Spleen (tissue), 11 donors: Measurements from ENCODE around the gene ADCK2. TPM values are rescaled to one million over a fixed set of nuclear protein-coding genes. Genes with fewer than 3 reads are reported as not detected.

Experiments
- DNase-seq: peaks from one replicate; pipeline ENCODE4 v3.0.0-alpha.2; 2020
- H3K27ac ChIP-seq, 8 donors: fragments of 200-600 bp; sonication (generic) in 7 of 8; 1 replicate in 4 of 8; 2 replicates in 4 of 8; pipeline versions ENCODE4 v1.5.0 to v1.8.0; 2016 to 2021; ENCODE audit warnings: inconsistent platforms in 4 of 8, mild to moderate bottlenecking in 4 of 8, moderate library complexity in 1 of 8
- H3K27me3 ChIP-seq, 7 donors: fragments of 200-600 bp; sonication (generic) in 6 of 7; replicated peaks in 1 of 7; 1 replicate in 4 of 7; 2 replicates in 3 of 7; pipeline versions ENCODE4 v1.5.0 to v1.8.0; 2016 to 2021; ENCODE audit warnings: inconsistent platforms in 3 of 7, mild to moderate bottlenecking in 1 of 7
- H3K36me3 ChIP-seq, 6 donors: fragments of 200-600 bp; sonication (generic) in 5 of 6; 1 replicate in 4 of 6; 2 replicates in 2 of 6; pipeline versions ENCODE4 v1.5.0 to v1.8.0; 2016 to 2021; ENCODE audit warnings: inconsistent platforms in 2 of 6
- H3K4me1 ChIP-seq, 6 donors: fragments of 200-600 bp; sonication (generic) in 5 of 6; 1 replicate in 3 of 6; 2 replicates in 3 of 6; pipeline versions ENCODE4 v1.5.0 to v1.8.0; 2016 to 2021; ENCODE audit warnings: inconsistent platforms in 3 of 6
- H3K4me3 ChIP-seq, 8 donors: fragments of 200-600 bp; sonication (generic) in 7 of 8; 1 replicate in 4 of 8; 2 replicates in 4 of 8; pipeline versions ENCODE4 v1.5.0 to v1.8.0; 2016 to 2021; ENCODE audit warnings: inconsistent platforms in 4 of 8, mild to moderate bottlenecking in 4 of 8, moderate library complexity in 2 of 8
- H3K9me3 ChIP-seq, 8 donors: fragments of 200-600 bp; sonication (generic) in 7 of 8; 1 replicate in 4 of 8; 2 replicates in 4 of 8; pipeline versions ENCODE4 v1.5.0 to v1.8.0; 2016 to 2021; ENCODE audit warnings: inconsistent platforms in 4 of 8
- CTCF ChIP-seq, 11 experiments: fragments of 200-600 bp in 7 of 11; fragments of 450-650 bp in 4 of 11; sonication (generic) in 4 of 11; IDR thresholded peaks in 8 of 11; conservative IDR thresholded peaks in 3 of 11; 1 replicate in 7 of 11; 2 replicates in 4 of 11; pipeline versions ENCODE4 v1.4.0 to v1.8.0; 2016 to 2021; ENCODE audit warnings: antibody characterized with exemption in 11 of 11, inconsistent platforms in 4 of 11, mild to moderate bottlenecking in 1 of 11
- POLR2A ChIP-seq, 3 donors: fragments of 450-650 bp; IDR thresholded peaks; one replicate each; pipeline ENCODE4 v1.5.1; 2017; ENCODE audit warnings: antibody characterized with exemption in 3 of 3, mild to moderate bottlenecking in 1 of 3
- POLR2AphosphoS5 ChIP-seq, 3 donors: sonication (generic); formaldehyde crosslinking; IDR thresholded peaks; one replicate each; pipeline ENCODE4 v1.5.1; 2017; ENCODE audit warnings: antibody characterized with exemption in 3 of 3
- WGBS, 5 donors: extraction: QIAGEN DNeasy Blood & Tissue Kit in 3 of 5; methylation state at CpG; one replicate each; pipeline versions ENCODE4 v1.1.5 to v1.1.7; 2013 to 2018; 5-methylcytosine and 5-hydroxymethylcytosine counted together
- intact Hi-C: fragments of 100-400 bp; cut with DNase I; formaldehyde crosslinking; loops from one replicate; pipeline ENCODE4 v1.15.0; 2023; ENCODE audit warnings: low total_unique reads
- polyA plus RNA-seq, 3 donors: library from polyadenylated mRNA; stranded (reverse); fragments of 200-250 nt; gene quantifications; one replicate each; pipeline ENCODE4 v1.2.1, GENCODE V29; 2013
- total RNA-seq, 7 donors: library from RNA; depleted of rRNA in 3 of 7; stranded (reverse); fragments of >200 nt in 3 of 7; fragmentation: NEBNext Ultra II Directional in 4 of 7; extraction: Animal tissue kit (Norgen Biotek cat#: 25700) in 4 of 7; gene quantifications; one replicate each; pipeline versions ENCODE4 v1.1.0 to v1.2.1, GENCODE V29; 2016 to 2021
- donor health status: healthy with polysubstance abuse.
- donor health status: DM: no; HTN: no; CAD: no; lungs with moderate emphysema.
- donor health status: DM: no; HTN: no; CAD: no.
- donor health status: Bipolar disorder and iron deficiency.
- donor health status: healthy.
- donor health status: DM: no; HTN: no; CAD: no.
- donor health status: DM: yes; HTN: yes; CAD: no.

Gene ADCK2
- total and polyA plus RNA-seq, 10 donors: 10.6 to 25.2 (median 18.5) TPM

GRCh38 chr7:140654661-140655060 is 18.1 kb upstream of the ADCK2 start:
- no peaks in the 10 kb centered on the region for H3K36me3 ChIP-seq
- no peak overlapping the region for H3K4me3 ChIP-seq
- H3K9me3 ChIP-seq: no peaks in the 10 kb centered on the region
- 92 to 97% (median 94%) methylated on average over 4 of the region's 4 CpGs for WGBS, 5 donors
- peaks cover 10 to 32% (median 24%) of the 10 kb centered on the region in 6 donors for H3K4me1 ChIP-seq
- intact Hi-C loops: no loop called here
- H3K27ac ChIP-seq: no peak overlapping the region
- no peaks in the 10 kb centered on the region for H3K27me3 ChIP-seq
- TF ChIP-seq CTCF (IDR thresholded peaks at IDR 0.05 in 8 of 11, conservative IDR thresholded peaks at IDR 0.05 in 3 of 11): no peak
- no peak for DNase-seq

GRCh38 chr7:140655511-140656408 is 17.0 kb upstream of the ADCK2 start:
- intact Hi-C loops: no loop called here
- peak overlapping the region in 2 of 8 donors; percentile 2 to 58 for H3K4me3 ChIP-seq

GRCh38 chr7:140656548-140657515 is 15.9 kb upstream of the ADCK2 start:
- Histone ChIP-seq H3K36me3 (no peaks in the 10 kb centered on the region), H3K9me3 (no peaks in the 10 kb centered on the region), H3K4me3 (peak overlapping the region in 6 of 8 donors; percentile 2 to 58 (median 6)), H3K27me3 (no peaks in the 10 kb centered on the region), H3K4me1 (peaks cover 10 to 32% (median 24%) of the 10 kb centered on the region in 6 donors), H3K27ac (peak overlapping the region in 7 of 8 donors; percentile 2 to 76 (median 69))
- WGBS, 5 donors: 49 to 56% (median 50%) methylated on average over 11 of the region's 11 CpGs
- DNase-seq: peak; percentile 74
- TF ChIP-seq POLR2AphosphoS5 (IDR thresholded peaks at IDR 0.05): peak in 1 of 3 donors; percentile 27
- TF ChIP-seq CTCF (IDR thresholded peaks at IDR 0.05 in 8 of 11, conservative IDR thresholded peaks at IDR 0.05 in 3 of 11): no peak
- intact Hi-C loops: no loop called here

More at GRCh38 chr7:140655511-140656408, 17.0 kb upstream of the ADCK2 start:
- TF ChIP-seq POLR2A (IDR thresholded peaks at IDR 0.05) (no peak), CTCF (IDR thresholded peaks at IDR 0.05 in 8 of 11, conservative IDR thresholded peaks at IDR 0.05 in 3 of 11) (no peak), POLR2AphosphoS5 (IDR thresholded peaks at IDR 0.05) (no peak)
- Histone ChIP-seq H3K27ac (peak overlapping the region in 6 of 8 donors; percentile 38 to 76 (median 71)), H3K36me3 (no peaks in the 10 kb centered on the region), H3K9me3 (no peaks in the 10 kb centered on the region), H3K4me1 (peaks cover 10 to 32% (median 24%) of the 10 kb centered on the region in 6 donors), H3K27me3 (no peaks in the 10 kb centered on the region)
- peak; percentile 64 for DNase-seq
- 80 to 91% (median 88%) methylated on average over 15 to 16 of the region's 16 CpGs for WGBS, 5 donors
